HEK293 (cell line): Measurements from ENCODE around the gene CCDC88C.

Experiments used
- CTCF ChIA-PET: fragments of 350-600 bp; formaldehyde crosslinking; extraction: SDS; loops from one replicate; lab custom pipeline; 2021; ENCODE audit warnings: antibody characterized with exemption; lab: Yijun Ruan, JAX
- POLR2A ChIA-PET: fragments of 300-600 bp; formaldehyde crosslinking; extraction: SDS; loops from one replicate; lab custom pipeline; 2020; ENCODE audit warnings: antibody characterized with exemption, inconsistent platforms; lab: Yijun Ruan, JAX
- H3K27ac ChIP-seq: fragments of 200-500 bp; sonication (Bioruptor generic); 2 replicates; pipeline ENCODE4 v1.5.1; 2014; ENCODE audit warnings: low read depth, low read length, control low read depth, inconsistent platforms; ENCODE audit errors: extremely low read depth
- H3K36me3 ChIP-seq, 2 experiments: fragments of 200-500 bp in 1 of 2; sonication (Bioruptor generic) in 1 of 2; 1 replicate in 1 of 2; 2 replicates in 1 of 2; pipeline ENCODE4 v1.5.1; 2014 to 2017; ENCODE audit warnings: inconsistent platforms in 2 of 2, low read length in 2 of 2; ENCODE audit not compliant: control insufficient read depth in 2 of 2, insufficient read depth in 1 of 2
- H3K4me1 ChIP-seq: fragments of 200-500 bp; sonication (Bioruptor generic); 2 replicates; pipeline ENCODE4 v1.5.1; 2014; ENCODE audit warnings: mild to moderate bottlenecking, low read length, inconsistent platforms; ENCODE audit not compliant: control insufficient read depth, insufficient read depth
- H3K4me3 ChIP-seq: 2 replicates; pipeline ENCODE4 v1.5.1; 2011; ENCODE audit warnings: low read depth, mild to moderate bottlenecking, control low read depth, low read length, moderate library complexity
- H3K9me3 ChIP-seq: fragments of 200-500 bp; sonication (Bioruptor generic); 2 replicates; pipeline ENCODE4 v1.5.1; 2014; ENCODE audit warnings: low read depth, low read length, inconsistent platforms; ENCODE audit not compliant: control insufficient read depth, insufficient read depth
- CTCF ChIP-seq: fragments of 450-650 bp; formaldehyde crosslinking; IDR thresholded peaks from 2 replicates; pipeline ENCODE4 v1.5.1; 2016; ENCODE audit warnings: missing biosample characterization, missing genetic modification characterization
- KLF16 ChIP-seq: fragments of 450-650 bp; formaldehyde crosslinking; IDR thresholded peaks from 2 replicates; pipeline ENCODE4 v1.5.1; 2017; ENCODE audit warnings: missing biosample characterization, missing genetic modification characterization
- PRDM4 ChIP-seq: fragments of 450-650 bp; formaldehyde crosslinking; IDR thresholded peaks from 2 replicates; pipeline ENCODE4 v1.5.1; 2017; ENCODE audit warnings: missing biosample characterization, missing genetic modification characterization
- ZBTB10 ChIP-seq: fragments of 450-650 bp; formaldehyde crosslinking; IDR thresholded peaks from 2 replicates; pipeline ENCODE4 v1.5.1; 2016; ENCODE audit warnings: missing biosample characterization, missing genetic modification characterization
- ZFHX2 ChIP-seq: fragments of 450-650 bp; formaldehyde crosslinking; conservative IDR thresholded peaks from 2 replicates; pipeline ENCODE4 v1.5.1; 2016; ENCODE audit warnings: missing biosample characterization, missing genetic modification characterization
- ZFP69B ChIP-seq: fragments of 450-650 bp; formaldehyde crosslinking; IDR thresholded peaks from 2 replicates; pipeline ENCODE4 v1.5.1; 2016; ENCODE audit warnings: missing biosample characterization, missing genetic modification characterization
- ZNF423 ChIP-seq: fragments of 450-650 bp; formaldehyde crosslinking; IDR thresholded peaks from 2 replicates; pipeline ENCODE4 v1.5.1; 2016; ENCODE audit warnings: missing biosample characterization, missing genetic modification characterization
- ZNF610 ChIP-seq: fragments of 450-650 bp; formaldehyde crosslinking; IDR thresholded peaks from 2 replicates; pipeline ENCODE4 v1.5.1; 2016; ENCODE audit warnings: missing biosample characterization, missing genetic modification characterization, borderline replicate concordance
- ZNF621 ChIP-seq: fragments of 450-650 bp; formaldehyde crosslinking; IDR thresholded peaks from 2 replicates; pipeline ENCODE4 v1.5.1; 2017; ENCODE audit warnings: missing biosample characterization, missing genetic modification characterization
- ZNF664 ChIP-seq: fragments of 450-650 bp; formaldehyde crosslinking; IDR thresholded peaks from 2 replicates; pipeline ENCODE4 v1.5.1; 2016; ENCODE audit warnings: missing biosample characterization, missing genetic modification characterization
- TF ChIP-seq, protein P1 (sequence below): fragments of 450-650 bp; formaldehyde crosslinking; IDR thresholded peaks from 2 replicates; pipeline ENCODE4 v1.5.1; 2016; ENCODE audit warnings: missing biosample characterization, missing genetic modification characterization, low read depth

Gene CCDC88C

GRCh38 chr14:91354979-91355685 is 62.5 kb downstream of the CCDC88C start:
- H3K27ac ChIP-seq = no peak overlapping the region
- no peaks in the 10 kb centered on the region for H3K36me3 ChIP-seq
- H3K9me3 ChIP-seq = no peaks in the 10 kb centered on the region
- ChIA-PET CTCF (interaction anchor here (0.7 to 3.2 kb wide), 6 partner anchors 30 to 665 kb away, joined by 3 to 14 read pairs (median 4); partner anchors contain the start of gene CCDC88C), POLR2A (no interaction called here)
- no peaks in the 10 kb centered on the region for H3K4me1 ChIP-seq
- peak; percentile 45; the same call in 1 of the 2 replicates for TF ChIP-seq CTCF (tag by site-specific recombination)
- 0 out of 2 replicates have a peak, but pooled peaks have one; percentile 7 for TF ChIP-seq ZFHX2 (tag by site-specific recombination)
- TF ChIP-seq, protein P1, sequence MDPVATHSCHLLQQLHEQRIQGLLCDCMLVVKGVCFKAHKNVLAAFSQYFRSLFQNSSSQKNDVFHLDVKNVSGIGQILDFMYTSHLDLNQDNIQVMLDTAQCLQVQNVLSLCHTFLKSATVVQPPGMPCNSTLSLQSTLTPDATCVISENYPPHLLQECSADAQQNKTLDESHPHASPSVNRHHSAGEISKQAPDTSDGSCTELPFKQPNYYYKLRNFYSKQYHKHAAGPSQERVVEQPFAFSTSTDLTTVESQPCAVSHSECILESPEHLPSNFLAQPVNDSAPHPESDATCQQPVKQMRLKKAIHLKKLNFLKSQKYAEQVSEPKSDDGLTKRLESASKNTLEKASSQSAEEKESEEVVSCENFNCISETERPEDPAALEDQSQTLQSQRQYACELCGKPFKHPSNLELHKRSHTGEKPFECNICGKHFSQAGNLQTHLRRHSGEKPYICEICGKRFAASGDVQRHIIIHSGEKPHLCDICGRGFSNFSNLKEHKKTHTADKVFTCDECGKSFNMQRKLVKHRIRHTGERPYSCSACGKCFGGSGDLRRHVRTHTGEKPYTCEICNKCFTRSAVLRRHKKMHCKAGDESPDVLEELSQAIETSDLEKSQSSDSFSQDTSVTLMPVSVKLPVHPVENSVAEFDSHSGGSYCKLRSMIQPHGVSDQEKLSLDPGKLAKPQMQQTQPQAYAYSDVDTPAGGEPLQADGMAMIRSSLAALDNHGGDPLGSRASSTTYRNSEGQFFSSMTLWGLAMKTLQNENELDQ (tag by site-specific recombination) = no peak
- H3K4me3 ChIP-seq = no peak overlapping the region

DNA sequence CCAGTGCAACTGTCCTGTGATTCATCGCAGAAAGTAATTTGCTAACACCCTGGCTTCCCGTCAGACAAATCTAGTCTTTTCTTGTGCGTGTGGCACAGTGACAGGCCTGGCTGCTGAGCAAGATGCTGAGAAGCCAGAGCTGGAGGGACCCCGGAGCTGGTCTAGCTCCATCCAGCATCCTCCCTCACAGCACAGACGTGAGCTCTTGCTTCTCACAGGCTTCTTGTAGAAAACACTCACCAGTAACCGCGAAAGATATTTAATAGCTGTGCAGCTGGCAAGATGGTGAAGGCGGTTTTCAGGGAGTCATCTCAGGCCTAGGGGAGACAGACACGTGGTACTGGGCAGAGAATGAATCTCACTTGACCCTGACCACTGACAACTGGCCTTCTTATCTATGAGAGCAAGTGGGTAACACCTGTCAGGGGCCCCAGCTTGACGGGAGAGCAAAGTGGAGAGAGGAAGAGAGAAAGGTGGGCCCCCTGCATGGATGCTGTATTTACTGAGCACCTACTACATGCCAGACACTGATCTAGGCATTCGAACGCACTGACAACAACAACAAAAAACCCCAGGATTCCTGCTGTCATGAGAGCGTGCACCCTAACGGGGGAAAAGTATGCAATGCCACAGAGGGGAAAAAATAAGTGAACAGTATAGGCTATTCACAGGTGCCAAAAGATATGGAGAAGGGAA is 63.3 kb downstream of the CCDC88C start:
- H3K27ac ChIP-seq = no peak overlapping the region
- no peaks in the 10 kb centered on the region for H3K36me3 ChIP-seq
- no peak overlapping the region for H3K4me3 ChIP-seq
- ChIA-PET POLR2A (no interaction called here), CTCF (interaction anchor here (0.7 to 3.2 kb wide), 6 partner anchors 29 to 664 kb away, joined by 3 to 14 read pairs (median 4); partner anchors contain the start of gene CCDC88C)
- no peaks in the 10 kb centered on the region for H3K4me1 ChIP-seq
- no peaks in the 10 kb centered on the region for H3K9me3 ChIP-seq
- TF ChIP-seq ZBTB10 (tag by site-specific recombination) (no peak), ZNF664 (peak; percentile 90)

DNA sequence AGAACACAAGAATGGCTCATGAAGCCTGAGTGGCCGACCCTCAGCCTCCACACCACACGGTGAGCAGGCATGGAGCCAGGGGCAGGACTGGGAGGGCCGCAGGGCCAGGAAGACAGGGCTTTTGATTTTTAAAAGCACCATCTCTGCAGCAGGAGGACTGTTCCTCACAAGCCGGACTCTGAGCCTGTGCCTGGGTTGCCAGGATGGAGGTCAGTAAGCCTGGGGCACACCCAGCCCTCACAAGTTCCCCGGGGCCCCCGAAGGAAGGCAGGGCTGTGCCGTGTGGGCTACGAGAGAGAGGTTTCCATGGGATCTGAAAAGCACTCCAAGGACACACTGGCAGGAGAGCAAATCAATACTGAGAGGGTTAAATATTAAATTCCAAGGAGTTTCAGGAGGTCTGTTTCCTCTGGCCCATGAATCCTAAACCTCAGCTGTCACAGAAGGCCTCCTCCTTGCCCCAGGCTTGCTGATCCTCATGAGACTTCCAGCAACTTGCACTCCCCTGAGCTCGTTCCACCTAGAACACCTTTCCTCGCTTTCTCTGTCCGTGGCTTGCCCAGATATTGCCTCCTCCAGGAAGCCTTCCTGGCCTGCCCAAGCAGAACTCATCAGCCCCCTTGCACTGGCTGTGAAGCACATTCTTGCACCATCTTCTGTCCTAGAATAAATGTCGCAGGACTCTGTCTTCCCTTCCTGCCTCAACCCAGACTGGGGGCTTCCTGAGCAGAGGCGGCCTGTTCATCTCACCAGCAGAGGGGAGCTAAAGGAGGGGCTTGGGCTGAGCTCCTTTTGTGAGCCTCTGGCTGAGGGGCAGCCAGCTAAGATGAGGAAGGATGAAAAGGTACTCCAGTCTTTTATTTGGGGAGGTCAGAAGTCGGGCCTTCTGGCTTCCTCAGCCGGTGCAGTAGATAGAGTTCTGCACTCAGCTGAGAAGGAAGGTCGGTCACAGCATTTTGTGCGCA is 64.6 kb downstream of the CCDC88C start:
- Histone ChIP-seq H3K36me3 (no peaks in the 10 kb centered on the region), H3K4me3 (no peak overlapping the region), H3K9me3 (no peaks in the 10 kb centered on the region), H3K27ac (no peak overlapping the region), H3K4me1 (no peaks in the 10 kb centered on the region)
- ChIA-PET CTCF (interaction anchor here (0.6 to 3.2 kb wide), 2 partner anchors 66 to 656 kb away, joined by 5 to 14 read pairs; partner anchors contain the start of gene CCDC88C), POLR2A (no interaction called here)
- TF ChIP-seq ZFP69B (no peak), KLF16 (tag by site-specific recombination) (no peak), ZNF621 (tag by site-specific recombination) (no peak), ZNF423 (tag by site-specific recombination) (no peak), PRDM4 (tag by site-specific recombination) (no peak), ZNF610 (no peak)
